Measurements from ENCODE around the gene ABCG1. TPM values are rescaled to one million over a fixed set of nuclear protein-coding genes. Genes with fewer than 3 reads are reported as not detected.
A peak's percentile ranks its signal among the peaks of the same experiment; 100 is the strongest.

Gene ABCG1
- total RNA-seq, 1 donor from 2014 or later = 74.9 TPM

- Histone ChIP-seq H3K4me3 (no peak overlapping the region), H3K27ac (no peak overlapping the region), H3K27me3 (ENCODE audit: low read depth) (no peaks in the 10 kb centered on the region), H3K36me3 (no peaks in the 10 kb centered on the region), H3K4me1 (peaks cover 48% of the 10 kb centered on the region), H3K9me3 (no peaks in the 10 kb centered on the region)
- ATAC-seq (no peak), DNase-seq (no peak)
- intact Hi-C loops (cut with DNase I) = no loop called here
- TF ChIP-seq CTCF (IDR thresholded peaks at IDR 0.05) = no peak
Measured at GRCh38 chr21:42239556-42239955, 20.6 kb downstream of the ABCG1 start.

DNA sequence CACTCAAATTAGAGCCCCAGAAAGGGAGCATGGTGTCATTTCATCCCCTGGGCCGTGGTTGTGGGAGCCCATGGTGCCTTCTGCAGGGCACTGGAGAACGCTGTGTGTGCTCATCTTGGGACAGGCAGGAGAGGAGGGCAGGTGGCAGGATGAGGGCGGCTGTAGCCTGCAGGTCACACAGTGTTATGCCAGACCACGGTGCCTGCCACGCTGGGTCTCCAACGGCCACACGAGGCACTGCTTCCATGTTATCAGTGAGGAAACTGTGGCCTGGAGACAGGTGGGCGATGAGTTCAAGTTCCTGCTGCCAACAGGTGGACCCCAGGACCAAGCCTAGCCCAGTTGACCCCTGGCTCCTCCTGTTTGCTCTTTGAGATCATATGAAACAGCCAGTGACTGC, 21.0 kb downstream of the ABCG1 start:
- DNase-seq = no peak
- TF ChIP-seq CTCF (IDR thresholded peaks at IDR 0.05) = no peak
- H3K27ac ChIP-seq = no peak overlapping the region
- no peaks in the 10 kb centered on the region for H3K36me3 ChIP-seq
- H3K4me3 ChIP-seq = no peak overlapping the region
- intact Hi-C loops (cut with DNase I) = no loop called here
- ATAC-seq = no peak
- peaks cover 50% of the 10 kb centered on the region for H3K4me1 ChIP-seq
- H3K9me3 ChIP-seq = no peaks in the 10 kb centered on the region
- H3K27me3 ChIP-seq (ENCODE audit: low read depth) = no peaks in the 10 kb centered on the region

DNA sequence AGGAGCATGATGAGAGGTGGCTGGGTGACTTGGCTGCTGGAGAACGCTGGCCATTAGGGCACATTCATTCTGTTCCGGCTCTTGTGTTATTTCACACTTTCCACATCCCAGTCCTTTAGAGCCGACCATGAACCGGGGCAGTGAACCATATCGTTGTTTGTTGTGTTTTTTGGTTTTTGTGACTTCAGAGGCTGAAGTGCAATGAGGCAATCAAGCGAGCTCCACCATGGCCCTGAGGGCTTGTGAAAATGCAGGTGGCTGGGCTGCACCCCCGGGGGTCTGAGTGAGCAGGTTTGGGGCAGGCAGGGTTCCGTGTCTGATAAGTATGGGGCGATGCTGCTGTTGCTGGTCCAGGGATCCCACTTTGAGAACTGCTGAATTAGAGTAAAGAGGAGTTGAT, 23.7 kb downstream of the ABCG1 start:
- intact Hi-C loops (cut with DNase I) = no loop called here
- H3K9me3 ChIP-seq = no peaks in the 10 kb centered on the region
- peaks cover 34% of the 10 kb centered on the region for H3K4me1 ChIP-seq
- TF ChIP-seq CTCF (IDR thresholded peaks at IDR 0.05) = no peak
- no peak overlapping the region for H3K27ac ChIP-seq
- H3K36me3 ChIP-seq = no peaks in the 10 kb centered on the region
- H3K4me3 ChIP-seq = no peak overlapping the region
- no peaks in the 10 kb centered on the region for H3K27me3 ChIP-seq (ENCODE audit: low read depth)
- DNase-seq = peak; percentile 21
- no peak for ATAC-seq

DNA sequence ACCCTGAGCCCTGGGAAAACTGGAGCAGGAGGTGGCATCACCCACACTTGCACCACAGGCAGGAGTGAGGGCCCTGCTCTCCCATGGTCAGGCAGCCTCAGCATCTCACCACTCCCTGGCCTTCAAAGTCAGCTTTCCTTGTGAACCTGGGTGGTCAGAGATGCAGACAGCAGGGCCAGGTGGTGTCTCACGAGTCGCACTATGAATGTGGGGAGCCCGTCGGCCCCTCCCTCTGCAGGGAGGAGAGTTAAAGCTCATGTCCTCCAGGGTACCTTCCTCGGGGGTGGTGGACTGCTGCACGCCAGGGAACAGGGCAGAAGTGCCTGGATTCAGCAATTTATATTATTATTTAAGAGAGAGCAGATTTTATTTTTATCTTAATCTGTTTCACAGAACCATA, 24.1 kb downstream of the ABCG1 start:
- H3K27me3 ChIP-seq (ENCODE audit: low read depth) = no peaks in the 10 kb centered on the region
- DNase-seq = peak; percentile 30
- H3K36me3 ChIP-seq = no peaks in the 10 kb centered on the region
- no peak for ATAC-seq
- H3K27ac ChIP-seq = no peak overlapping the region
- H3K9me3 ChIP-seq = no peaks in the 10 kb centered on the region
- peaks cover 30% of the 10 kb centered on the region for H3K4me1 ChIP-seq
- intact Hi-C loops (cut with DNase I) = no loop called here
- TF ChIP-seq CTCF (IDR thresholded peaks at IDR 0.05) = no peak
- no peak overlapping the region for H3K4me3 ChIP-seq

DNA sequence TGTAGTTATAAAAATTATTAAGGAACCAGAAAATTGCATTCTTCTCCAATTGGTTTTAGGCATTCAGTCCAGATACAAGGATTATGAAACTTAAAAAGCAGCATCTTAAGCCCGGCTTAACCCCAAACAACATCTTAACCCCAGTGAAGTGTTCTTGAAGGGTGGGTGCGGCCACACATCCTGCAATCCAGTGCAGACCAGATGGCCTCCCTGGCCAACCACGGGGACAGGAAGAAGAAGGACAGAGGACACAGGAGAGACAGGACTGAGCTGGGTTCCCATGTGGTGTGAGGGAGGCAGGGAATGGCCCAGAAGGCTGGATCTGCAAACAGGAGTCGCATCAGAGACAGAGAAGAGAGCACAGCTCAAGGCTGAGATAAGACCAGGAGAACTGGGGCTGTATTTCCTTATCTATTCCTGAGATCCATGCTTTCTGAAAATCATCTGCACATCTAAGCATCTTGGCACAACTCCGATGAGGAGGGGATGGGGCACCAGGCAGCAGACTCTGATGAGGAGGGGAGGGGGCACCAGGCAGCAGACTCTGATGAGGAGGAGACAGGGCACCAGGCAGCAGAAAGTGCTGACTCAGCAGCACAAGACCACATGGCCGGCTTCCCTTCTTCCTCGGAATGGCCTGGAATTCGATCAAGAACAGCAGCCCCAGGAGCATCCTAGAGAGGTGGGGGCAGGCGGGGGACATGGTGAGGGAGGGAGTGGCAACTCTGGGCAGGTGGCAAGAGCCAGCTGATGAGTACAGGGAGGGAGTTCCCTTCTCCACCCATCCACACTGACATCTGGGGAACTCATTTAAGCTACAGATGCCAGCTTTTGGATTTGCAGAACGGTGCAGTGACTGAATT, 26.6 kb downstream of the ABCG1 start:
- intact Hi-C loops (cut with DNase I) = no loop called here
- H3K4me3 ChIP-seq = no peak overlapping the region
- DNase-seq = peak; percentile 43
- peaks cover 25% of the 10 kb centered on the region for H3K4me1 ChIP-seq
- H3K36me3 ChIP-seq = no peaks in the 10 kb centered on the region
- no peaks in the 10 kb centered on the region for H3K27me3 ChIP-seq (ENCODE audit: low read depth)
- ATAC-seq = peak in 1 of 2 donors; percentile 57
- no peak overlapping the region for H3K27ac ChIP-seq
- no peak for TF ChIP-seq CTCF (IDR thresholded peaks at IDR 0.05)
- H3K9me3 ChIP-seq = no peaks in the 10 kb centered on the region
